Measurements from ENCODE around the gene RTN1. TPM values are rescaled to one million over a fixed set of nuclear protein-coding genes. Genes with fewer than 3 reads are reported as not detected.

Gene RTN1
- total and polyA plus RNA-seq, 2 donors (not counting 1 experiment from before 2014, with no cell fraction given), result 0.34 TPM; not detected in 1

- Mint-ChIP-seq H3K9me3 (ENCODE audit: insufficient read depth) (peaks cover 11% of the 10 kb centered on the region), H3K27me3 (no peaks in the 10 kb centered on the region), H3K4me3 (no peak overlapping the region), H3K4me1 (no peaks in the 10 kb centered on the region), H3K27ac (no peak overlapping the region)
- Histone ChIP-seq H3K9me3 (ENCODE audit: control extremely low read depth in 1 of 3, control insufficient read depth in 2 of 3, insufficient read depth in 1 of 3, low read length in 2 of 3) (peaks cover 1 to 18% (median 8%) of the 10 kb centered on the region in 3 donors), H4K20me1 (ENCODE audit: control insufficient read depth, insufficient read depth, low read length, poor library complexity, severe bottlenecking) (no peaks in the 10 kb centered on the region), H3K36me3 (replicated peaks in 1 of 2; ENCODE audit: control extremely low read depth in 1 of 2, control insufficient read depth in 1 of 2, extremely low read depth in 1 of 2, insufficient read depth in 2 of 2, low read length in 1 of 2) (no peaks in the 10 kb centered on the region), H3K27me3 (replicated peaks in 1 of 4; ENCODE audit: control extremely low read depth in 1 of 4, control insufficient read depth in 3 of 4, insufficient read depth in 4 of 4, low read length in 3 of 4) (no peaks in the 10 kb centered on the region), H3K27ac (ENCODE audit: low read length in 2 of 2) (no peak overlapping the region), H3K4me1 (ENCODE audit: control insufficient read depth in 2 of 2, insufficient read depth in 2 of 2, low read length in 2 of 2) (no peaks in the 10 kb centered on the region), H3K79me2 (ENCODE audit: control insufficient read depth, insufficient read depth, low read length) (no peaks in the 10 kb centered on the region), H3K4me3 (ENCODE audit: control extremely low read depth in 1 of 5, extremely low read depth in 1 of 5, insufficient read depth in 1 of 5, low read depth in 2 of 5, low read length in 4 of 5) (no peak overlapping the region), H3K4me2 (replicated peaks; ENCODE audit: low read depth, low read length, poor library complexity, severe bottlenecking) (no peak overlapping the region), H2AFZ (ENCODE audit: insufficient read depth, low read depth, low read length, poor library complexity, severe bottlenecking) (no peak overlapping the region), H3K9ac (ENCODE audit: low read length) (no peak overlapping the region)
- ChIA-PET POLR2A (no interaction called here), CTCF (no interaction called here)
- TF ChIP-seq EZH2 (IDR thresholded peaks at IDR 0.05; ENCODE audit: borderline replicate concordance, insufficient read depth, low read depth, low read length, poor library complexity, severe bottlenecking), result no peak
- TF ChIP-seq CTCF (IDR thresholded peaks at IDR 0.05), result no peak
- ATAC-seq (ENCODE audit: low read depth) (no peak), DNase-seq (no peak)
- no CpG with 5 or more reads among the region's 2 CpGs for WGBS (ENCODE audit: insufficient coverage)
- intact Hi-C loops (cut with micrococcal nuclease), result no loop called here
Observed at GRCh38 chr14:59857328-59857727, 13.2 kb downstream of the RTN1 start.

GRCh38 chr14:59852350-59852749 lies 18.2 kb downstream of the RTN1 start:
- 80% methylated on average over 2 of the region's 2 CpGs for WGBS (ENCODE audit: insufficient coverage)
- POLR2A ChIA-PET, result no interaction called here
- TF ChIP-seq EZH2 (IDR thresholded peaks at IDR 0.05; ENCODE audit: borderline replicate concordance, insufficient read depth, low read depth, low read length, poor library complexity, severe bottlenecking) (no peak), CTCF (IDR thresholded peaks at IDR 0.05) (no peak)

More at GRCh38 chr14:59852350-59852749, 18.2 kb downstream of the RTN1 start:
- H3K9me3 Mint-ChIP-seq (ENCODE audit: insufficient read depth), result peaks cover 3% of the 10 kb centered on the region
- no peak for DNase-seq
- no peaks in the 10 kb centered on the region for H3K36me3 ChIP-seq (replicated peaks in 1 of 2; ENCODE audit: control extremely low read depth in 1 of 2, control insufficient read depth in 1 of 2, extremely low read depth in 1 of 2, insufficient read depth in 2 of 2, low read length in 1 of 2)
- H2AFZ ChIP-seq (ENCODE audit: insufficient read depth, low read depth, low read length, poor library complexity, severe bottlenecking), result no peak overlapping the region
- CTCF ChIA-PET, result no interaction called here
- H4K20me1 ChIP-seq (ENCODE audit: control insufficient read depth, insufficient read depth, low read length, poor library complexity, severe bottlenecking), result no peaks in the 10 kb centered on the region
- H3K27ac ChIP-seq (ENCODE audit: low read length in 2 of 2), result no peak overlapping the region
- no peaks in the 10 kb centered on the region for H3K27me3 Mint-ChIP-seq
- peaks cover 2 to 10% (median 3%) of the 10 kb centered on the region in 3 donors for H3K9me3 ChIP-seq (ENCODE audit: control extremely low read depth in 1 of 3, control insufficient read depth in 2 of 3, insufficient read depth in 1 of 3, low read length in 2 of 3)
- no peak overlapping the region for H3K4me3 ChIP-seq (ENCODE audit: control extremely low read depth in 1 of 5, extremely low read depth in 1 of 5, insufficient read depth in 1 of 5, low read depth in 2 of 5, low read length in 4 of 5)
- no peak overlapping the region for H3K4me3 Mint-ChIP-seq
- H3K27ac Mint-ChIP-seq, result no peak overlapping the region
- H3K27me3 ChIP-seq (replicated peaks in 1 of 4; ENCODE audit: control extremely low read depth in 1 of 4, control insufficient read depth in 3 of 4, insufficient read depth in 4 of 4, low read length in 3 of 4), result no peaks in the 10 kb centered on the region
- no peaks in the 10 kb centered on the region for H3K79me2 ChIP-seq (ENCODE audit: control insufficient read depth, insufficient read depth, low read length)
- H3K9ac ChIP-seq (ENCODE audit: low read length), result no peak overlapping the region
- H3K4me2 ChIP-seq (replicated peaks; ENCODE audit: low read depth, low read length, poor library complexity, severe bottlenecking), result no peak overlapping the region
- intact Hi-C loops (cut with micrococcal nuclease), result no loop called here
- H3K4me1 ChIP-seq (ENCODE audit: control insufficient read depth in 2 of 2, insufficient read depth in 2 of 2, low read length in 2 of 2), result no peaks in the 10 kb centered on the region
- peaks cover 4% of the 10 kb centered on the region for H3K4me1 Mint-ChIP-seq
- no peak for ATAC-seq (ENCODE audit: low read depth)
